AG09309 (cell line): ENCODE data around the gene SURF2.
A peak's percentile ranks its signal among the peaks of the same experiment; 100 is the strongest.

ENCODE experiments used
- DNase-seq: peaks from one replicate; pipeline ENCODE4 v3.0.0-alpha.2; 2010; ENCODE audit warnings: low read depth
- H3K4me3 ChIP-seq: 2 replicates; pipeline ENCODE4 v1.5.1; 2011; ENCODE audit warnings: mild to moderate bottlenecking, low read depth, low read length, moderate library complexity; ENCODE audit not compliant: control insufficient read depth
- TF ChIP-seq, protein P1 (sequence below): IDR thresholded peaks from 2 replicates; pipeline ENCODE4 v1.5.1; 2011; ENCODE audit warnings: mild to moderate bottlenecking, low read depth, low read length, inconsistent platforms; ENCODE audit not compliant: insufficient read depth, control insufficient read depth; ENCODE audit errors: missing control alignments

The SURF2 gene

DNA sequence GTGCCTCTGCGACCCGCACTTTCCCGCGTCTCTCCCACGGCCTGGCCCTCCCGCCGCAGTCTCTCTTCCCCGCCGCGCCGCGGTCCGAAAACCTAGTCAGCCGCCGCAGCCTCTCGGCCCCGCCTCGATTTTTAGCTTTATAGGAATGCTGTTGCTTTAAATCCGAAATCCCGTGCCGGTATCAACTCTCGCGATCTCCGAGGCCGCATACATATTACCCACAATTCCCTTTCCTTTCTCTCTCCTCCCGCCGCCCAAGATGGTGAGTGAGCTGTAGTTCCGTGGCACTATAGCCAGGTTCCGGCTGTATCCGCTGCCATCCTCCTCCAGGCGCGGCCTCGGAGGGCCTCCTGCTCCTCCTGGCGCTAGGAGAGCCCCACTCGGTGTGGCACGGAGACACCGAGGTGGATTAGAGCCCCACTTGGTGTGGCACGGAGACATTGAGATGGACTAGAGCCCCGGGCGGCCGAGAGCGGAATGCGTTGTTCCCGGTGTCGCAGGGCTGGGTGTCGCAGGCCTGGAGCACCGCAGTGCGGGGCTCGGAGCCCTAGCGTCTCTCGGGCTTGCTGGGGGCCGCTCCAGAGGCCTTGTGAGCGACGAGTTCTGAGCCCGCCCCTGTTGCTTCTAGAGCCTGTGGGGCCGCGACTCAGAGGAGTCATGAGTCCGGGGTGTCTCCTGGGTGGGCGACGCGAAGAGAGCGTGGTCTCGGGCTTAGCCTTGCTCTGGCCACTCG lies 8.2 kb upstream of the SURF2 start, which contains the start of the genes MED22 and RPL7A:
Gene MED22, minus strand, starts transcription at position 147 of the 733 bp plus-strand sequence. CDS start 1,469 bp downstream, outside the sequence.
Gene RPL7A, plus strand, starts transcription at position 234 of the 733 bp plus-strand sequence. Its CDS starts 26 bp downstream, at position 260.
- TF ChIP-seq, protein P1, sequence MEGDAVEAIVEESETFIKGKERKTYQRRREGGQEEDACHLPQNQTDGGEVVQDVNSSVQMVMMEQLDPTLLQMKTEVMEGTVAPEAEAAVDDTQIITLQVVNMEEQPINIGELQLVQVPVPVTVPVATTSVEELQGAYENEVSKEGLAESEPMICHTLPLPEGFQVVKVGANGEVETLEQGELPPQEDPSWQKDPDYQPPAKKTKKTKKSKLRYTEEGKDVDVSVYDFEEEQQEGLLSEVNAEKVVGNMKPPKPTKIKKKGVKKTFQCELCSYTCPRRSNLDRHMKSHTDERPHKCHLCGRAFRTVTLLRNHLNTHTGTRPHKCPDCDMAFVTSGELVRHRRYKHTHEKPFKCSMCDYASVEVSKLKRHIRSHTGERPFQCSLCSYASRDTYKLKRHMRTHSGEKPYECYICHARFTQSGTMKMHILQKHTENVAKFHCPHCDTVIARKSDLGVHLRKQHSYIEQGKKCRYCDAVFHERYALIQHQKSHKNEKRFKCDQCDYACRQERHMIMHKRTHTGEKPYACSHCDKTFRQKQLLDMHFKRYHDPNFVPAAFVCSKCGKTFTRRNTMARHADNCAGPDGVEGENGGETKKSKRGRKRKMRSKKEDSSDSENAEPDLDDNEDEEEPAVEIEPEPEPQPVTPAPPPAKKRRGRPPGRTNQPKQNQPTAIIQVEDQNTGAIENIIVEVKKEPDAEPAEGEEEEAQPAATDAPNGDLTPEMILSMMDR, result no peak
- peak within 1 kb of the TSS; percentile 91 for H3K4me3 ChIP-seq
- DNase-seq, result peak; percentile 84

DNA sequence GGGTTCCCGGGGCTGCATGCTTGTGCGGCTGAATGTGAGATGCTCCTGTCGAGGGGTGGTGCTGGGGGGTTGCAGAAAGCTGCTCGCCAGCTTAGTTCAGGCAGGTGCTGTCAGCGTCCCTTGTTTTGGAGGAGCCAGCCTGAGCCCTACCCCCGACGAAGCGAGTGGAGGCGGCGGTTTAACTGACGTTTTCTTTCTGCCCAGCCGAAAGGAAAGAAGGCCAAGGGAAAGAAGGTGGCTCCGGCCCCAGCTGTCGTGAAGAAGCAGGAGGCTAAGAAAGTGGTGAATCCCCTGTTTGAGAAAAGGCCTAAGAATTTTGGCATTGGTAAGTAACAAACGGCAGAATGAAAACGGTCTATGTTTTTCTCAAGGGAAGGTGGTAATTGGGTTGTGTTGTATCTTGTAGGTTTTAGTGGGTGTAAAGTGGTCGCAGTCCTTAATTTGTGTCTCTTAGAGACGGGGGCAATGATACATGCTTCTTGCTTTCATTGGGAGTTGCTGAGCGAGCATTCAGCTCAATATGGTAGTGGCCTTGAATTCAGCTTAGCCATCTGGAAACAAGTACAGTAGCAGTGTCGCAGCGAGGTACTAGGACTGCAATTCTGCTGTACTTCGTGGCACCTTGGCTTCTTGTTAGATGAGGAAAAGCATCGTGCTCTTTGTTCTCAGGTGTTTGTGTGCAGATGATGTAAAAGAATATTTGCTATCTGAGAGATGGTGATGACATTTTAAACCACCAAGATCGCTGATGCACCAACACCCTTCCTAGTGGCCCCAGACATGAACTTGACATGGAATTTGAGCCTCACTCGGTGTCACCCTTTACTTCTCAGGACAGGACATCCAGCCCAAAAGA lies 7.4 kb upstream of the SURF2 start:
- TF ChIP-seq, protein P1, result no peak
- peak overlapping the region; percentile 91 for H3K4me3 ChIP-seq
- DNase-seq, result no peak

DNA sequence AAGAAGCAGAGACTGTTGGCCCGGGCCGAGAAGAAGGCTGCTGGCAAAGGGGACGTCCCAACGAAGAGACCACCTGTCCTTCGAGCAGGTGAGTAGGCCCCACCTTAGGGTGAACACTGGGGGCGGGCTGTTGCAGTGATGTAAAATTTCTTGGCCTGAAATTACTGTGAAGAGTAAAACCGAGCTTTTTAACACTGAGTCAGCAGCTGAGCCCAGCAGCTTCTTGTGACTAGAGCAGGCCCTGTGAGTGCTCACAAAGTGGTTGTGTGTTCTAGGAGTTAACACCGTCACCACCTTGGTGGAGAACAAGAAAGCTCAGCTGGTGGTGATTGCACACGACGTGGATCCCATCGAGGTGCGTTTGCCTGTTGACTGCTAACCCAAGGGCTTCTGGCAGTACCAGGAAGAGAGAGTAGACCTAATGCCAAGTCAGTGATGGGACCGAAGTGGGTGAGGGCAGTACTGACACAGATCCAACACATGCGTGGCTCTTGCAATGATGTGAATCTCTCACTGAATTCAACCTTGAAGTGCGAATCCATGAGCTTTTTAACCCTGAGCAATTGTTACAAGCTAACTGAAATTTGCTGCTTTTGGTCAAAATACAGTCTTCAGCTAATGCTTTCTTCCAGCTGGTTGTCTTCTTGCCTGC lies 6.3 kb upstream of the SURF2 start:
- no peak overlapping the region for H3K4me3 ChIP-seq
- TF ChIP-seq, protein P1, result no peak

DNA sequence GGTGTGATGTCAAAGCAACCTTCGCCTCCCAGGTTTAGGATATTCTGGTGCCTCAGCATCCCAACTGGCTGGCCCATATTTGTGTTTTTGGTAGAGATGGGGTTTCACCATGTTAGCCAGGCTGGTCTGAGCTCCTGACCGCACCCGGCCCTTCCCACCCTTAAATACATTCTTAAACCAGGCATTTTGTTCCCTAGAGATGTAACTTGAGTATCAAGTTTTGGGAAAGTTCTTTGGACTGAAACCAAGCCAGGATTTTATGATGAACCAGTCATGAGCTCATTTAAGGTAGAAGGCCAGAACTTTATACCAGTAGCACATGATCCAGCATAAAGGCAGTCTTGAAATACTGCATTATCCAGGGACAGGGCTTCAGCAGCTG lies 4.8 kb upstream of the SURF2 start:
- no peak overlapping the region for H3K4me3 ChIP-seq
- TF ChIP-seq, protein P1, result no peak
- no peak for DNase-seq

More for the DNA sequence above, 6.3 kb upstream of the SURF2 start:
- no peak for DNase-seq

DNA sequence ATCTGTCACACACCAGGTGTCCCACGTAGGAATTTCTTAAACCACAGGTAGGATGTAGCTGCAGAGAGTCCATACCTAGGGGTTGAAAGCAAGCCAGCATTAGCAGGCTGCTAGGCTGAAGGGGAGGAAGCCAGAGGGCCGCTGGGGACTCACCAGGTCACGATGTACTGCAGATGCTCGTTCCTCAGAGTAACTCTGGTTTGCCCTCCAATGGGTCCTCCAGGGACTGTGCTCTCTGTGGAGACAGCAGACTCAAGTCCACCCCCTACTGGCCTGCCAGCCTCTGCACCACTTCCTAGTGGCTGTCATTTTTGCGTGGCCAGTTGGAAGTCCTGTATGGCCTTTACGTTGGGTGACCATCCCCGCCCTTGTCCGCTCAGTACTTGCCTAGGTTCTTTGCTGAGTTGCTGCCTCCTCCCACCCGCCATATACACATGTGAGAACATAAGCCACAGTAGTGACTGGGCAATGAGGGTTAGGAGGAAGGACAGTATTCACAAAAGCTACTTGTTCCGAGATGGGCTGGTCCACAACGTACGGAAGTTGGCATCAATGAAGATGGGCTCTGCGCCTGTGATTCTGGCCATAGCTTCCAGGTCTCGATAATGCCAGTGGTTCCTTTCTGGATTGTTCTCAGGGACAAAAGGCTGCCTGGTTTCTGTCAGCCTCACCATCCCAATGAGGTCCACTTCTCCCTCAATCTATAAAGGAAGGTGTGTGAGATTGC lies 4.3 kb upstream of the SURF2 start:
- DNase-seq, result no peak
- H3K4me3 ChIP-seq, result no peak overlapping the region
- TF ChIP-seq, protein P1, result peak; percentile 68
